ENCODE data around the gene TCAF1. TPM values are rescaled to one million over a fixed set of nuclear protein-coding genes. Genes with fewer than 3 reads are reported as not detected.

The TCAF1 gene, protein sequence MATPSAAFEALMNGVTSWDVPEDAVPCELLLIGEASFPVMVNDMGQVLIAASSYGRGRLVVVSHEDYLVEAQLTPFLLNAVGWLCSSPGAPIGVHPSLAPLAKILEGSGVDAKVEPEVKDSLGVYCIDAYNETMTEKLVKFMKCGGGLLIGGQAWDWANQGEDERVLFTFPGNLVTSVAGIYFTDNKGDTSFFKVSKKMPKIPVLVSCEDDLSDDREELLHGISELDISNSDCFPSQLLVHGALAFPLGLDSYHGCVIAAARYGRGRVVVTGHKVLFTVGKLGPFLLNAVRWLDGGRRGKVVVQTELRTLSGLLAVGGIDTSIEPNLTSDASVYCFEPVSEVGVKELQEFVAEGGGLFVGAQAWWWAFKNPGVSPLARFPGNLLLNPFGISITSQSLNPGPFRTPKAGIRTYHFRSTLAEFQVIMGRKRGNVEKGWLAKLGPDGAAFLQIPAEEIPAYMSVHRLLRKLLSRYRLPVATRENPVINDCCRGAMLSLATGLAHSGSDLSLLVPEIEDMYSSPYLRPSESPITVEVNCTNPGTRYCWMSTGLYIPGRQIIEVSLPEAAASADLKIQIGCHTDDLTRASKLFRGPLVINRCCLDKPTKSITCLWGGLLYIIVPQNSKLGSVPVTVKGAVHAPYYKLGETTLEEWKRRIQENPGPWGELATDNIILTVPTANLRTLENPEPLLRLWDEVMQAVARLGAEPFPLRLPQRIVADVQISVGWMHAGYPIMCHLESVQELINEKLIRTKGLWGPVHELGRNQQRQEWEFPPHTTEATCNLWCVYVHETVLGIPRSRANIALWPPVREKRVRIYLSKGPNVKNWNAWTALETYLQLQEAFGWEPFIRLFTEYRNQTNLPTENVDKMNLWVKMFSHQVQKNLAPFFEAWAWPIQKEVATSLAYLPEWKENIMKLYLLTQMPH
- 18.4 and 22.7 TPM in 2 replicates for total RNA-seq

DNA sequence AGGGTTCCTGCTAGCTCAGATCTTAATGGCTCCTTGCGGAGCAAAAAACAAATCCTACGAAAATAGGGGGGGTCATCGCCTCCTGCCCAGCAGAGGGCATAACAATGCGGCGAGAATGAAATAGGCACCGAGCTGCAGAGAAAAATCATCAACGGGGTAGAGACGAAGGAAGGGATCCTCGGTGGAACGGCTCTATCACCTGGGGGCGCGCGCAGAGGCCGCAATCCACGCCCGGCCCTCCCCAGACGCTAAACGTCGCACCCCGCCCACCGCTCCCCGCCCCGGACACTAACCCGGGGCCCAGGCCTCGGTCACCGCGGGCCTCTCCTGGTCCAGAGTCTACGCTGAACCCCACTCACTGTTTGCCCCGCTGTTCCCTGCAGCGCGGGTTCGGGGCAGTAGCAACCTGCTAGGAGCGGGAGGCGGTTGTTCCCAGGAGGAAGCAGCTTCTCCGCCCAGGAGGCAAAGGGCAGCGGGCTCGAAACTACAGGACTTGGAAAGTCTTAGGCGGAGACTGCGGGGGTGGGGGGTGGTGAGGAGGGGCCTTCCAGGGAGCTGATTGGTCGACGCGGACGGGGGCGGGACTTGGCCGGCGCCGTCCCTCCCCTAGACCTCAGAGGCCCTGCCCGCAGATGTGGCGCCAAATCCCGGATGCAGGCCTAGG lies at the start of gene TCAF1:
TCAF1 (minus strand) TSS at position 509 of the 664 bp plus-strand sequence. CDS start 25,568 bp downstream, outside the sequence.
- peaks cover 12% of the 10 kb centered on the region for H3K36me3 Mint-ChIP-seq (ENCODE audit: low read depth)
- peak; percentile 79 for DNase-seq (ENCODE audit: low spot score)
- intact Hi-C loops (cut with micrococcal nuclease): loop anchor here (1.0 to 5.0 kb wide), 2 partner anchors 8 to 226 kb away; no protein-coding TSS in a partner anchor
- H3K9me3 Mint-ChIP-seq: no peaks in the 10 kb centered on the region
- peak within 1 kb of the TSS; percentile 78 for H3K27ac Mint-ChIP-seq
- no peaks in the 10 kb centered on the region for H3K27me3 Mint-ChIP-seq (ENCODE audit: low read depth)
- peak within 1 kb of the TSS; percentile 94 for H3K4me3 Mint-ChIP-seq (ENCODE audit: low read depth)
- H3K4me1 Mint-ChIP-seq (ENCODE audit: low read depth): peaks cover 23% of the 10 kb centered on the region

DNA sequence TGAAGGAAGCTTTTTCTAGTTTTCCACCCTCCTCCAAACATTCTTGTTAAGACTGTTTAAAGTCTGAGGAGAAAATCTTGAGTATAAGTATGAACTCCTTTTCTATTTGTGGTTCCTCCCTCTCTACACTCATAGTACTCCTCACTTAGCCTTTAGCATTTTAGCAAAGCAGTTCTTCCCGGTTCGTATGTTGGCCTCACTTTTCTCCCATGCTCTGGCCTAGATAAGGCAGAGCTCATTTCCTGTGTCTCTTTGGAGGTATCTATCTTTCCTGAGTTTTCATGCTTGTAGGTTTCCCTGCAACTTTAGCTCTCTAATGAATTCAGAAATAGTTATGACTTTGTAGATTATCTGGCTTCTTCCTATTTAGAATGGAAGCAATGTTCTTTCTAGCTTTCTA lies 46.8 kb upstream of the TCAF1 start:
- H3K27ac Mint-ChIP-seq: no peak overlapping the region
- no peaks in the 10 kb centered on the region for H3K4me1 Mint-ChIP-seq (ENCODE audit: low read depth)
- H3K27me3 Mint-ChIP-seq (ENCODE audit: low read depth): peaks cover 20% of the 10 kb centered on the region
- H3K36me3 Mint-ChIP-seq (ENCODE audit: low read depth): no peaks in the 10 kb centered on the region
- intact Hi-C loops (cut with micrococcal nuclease): no loop called here
- no peak for DNase-seq (ENCODE audit: low spot score)
- no peak overlapping the region for H3K4me3 Mint-ChIP-seq (ENCODE audit: low read depth)
- no peaks in the 10 kb centered on the region for H3K9me3 Mint-ChIP-seq

DNA sequence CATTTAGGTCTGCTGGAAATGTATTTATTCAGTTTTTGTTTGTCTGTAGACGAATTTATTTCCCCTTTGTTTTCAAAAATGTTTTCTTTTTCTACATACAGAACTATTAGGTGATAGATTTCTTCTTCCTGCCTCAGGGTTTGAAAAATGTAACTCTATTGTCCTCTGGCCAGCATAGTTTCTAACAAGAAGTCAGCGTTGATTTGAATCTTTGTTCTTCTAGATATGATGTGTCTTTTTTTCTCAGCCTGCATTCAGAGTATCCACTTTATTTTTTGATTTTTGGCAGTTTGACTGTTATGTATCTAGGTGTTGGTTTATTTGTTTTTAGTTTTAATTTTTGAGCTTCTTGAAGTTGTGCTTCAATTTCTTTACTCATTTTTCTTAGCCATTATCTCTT lies 45.1 kb upstream of the TCAF1 start:
- Mint-ChIP-seq H3K4me3 (ENCODE audit: low read depth) (no peak overlapping the region), H3K4me1 (ENCODE audit: low read depth) (no peaks in the 10 kb centered on the region), H3K36me3 (ENCODE audit: low read depth) (no peaks in the 10 kb centered on the region), H3K27ac (no peak overlapping the region), H3K9me3 (no peaks in the 10 kb centered on the region), H3K27me3 (ENCODE audit: low read depth) (peaks cover 22% of the 10 kb centered on the region)
- intact Hi-C loops (cut with micrococcal nuclease): no loop called here
- no peak for DNase-seq (ENCODE audit: low spot score)

- intact Hi-C loops (cut with micrococcal nuclease): no loop called here
- Mint-ChIP-seq H3K9me3 (no peaks in the 10 kb centered on the region), H3K4me3 (ENCODE audit: low read depth) (no peak overlapping the region), H3K27ac (no peak overlapping the region), H3K4me1 (ENCODE audit: low read depth) (no peaks in the 10 kb centered on the region), H3K36me3 (ENCODE audit: low read depth) (no peaks in the 10 kb centered on the region), H3K27me3 (ENCODE audit: low read depth) (peaks cover 26% of the 10 kb centered on the region)
- no peak for DNase-seq (ENCODE audit: low spot score)
These were observed 43.4 kb upstream of the TCAF1 start for GRCh38 chr7:143945423-143945822.

- Mint-ChIP-seq H3K4me1 (ENCODE audit: low read depth) (no peaks in the 10 kb centered on the region), H3K36me3 (ENCODE audit: low read depth) (no peaks in the 10 kb centered on the region), H3K27ac (no peak overlapping the region), H3K9me3 (no peaks in the 10 kb centered on the region), H3K27me3 (ENCODE audit: low read depth) (peaks cover 6% of the 10 kb centered on the region), H3K4me3 (ENCODE audit: low read depth) (no peak overlapping the region)
- no peak for DNase-seq (ENCODE audit: low spot score)
- intact Hi-C loops (cut with micrococcal nuclease): no loop called here
These were observed 36.6 kb upstream of the TCAF1 start for GRCh38 chr7:143938379-143939243.

GRCh38 chr7:143936087-143937009 lies 34.4 kb upstream of the TCAF1 start:
- H3K9me3 Mint-ChIP-seq: no peaks in the 10 kb centered on the region
- intact Hi-C loops (cut with micrococcal nuclease): no loop called here
- no peaks in the 10 kb centered on the region for H3K36me3 Mint-ChIP-seq (ENCODE audit: low read depth)
- DNase-seq (ENCODE audit: low spot score): no peak
- H3K4me3 Mint-ChIP-seq (ENCODE audit: low read depth): no peak overlapping the region
- H3K27ac Mint-ChIP-seq: no peak overlapping the region
- peaks cover 2% of the 10 kb centered on the region for H3K27me3 Mint-ChIP-seq (ENCODE audit: low read depth)
- H3K4me1 Mint-ChIP-seq (ENCODE audit: low read depth): peaks cover 6% of the 10 kb centered on the region

GRCh38 chr7:143934526-143935325 lies 32.8 kb upstream of the TCAF1 start, which contains the start of gene OR2F2:
Gene OR2F2, plus strand, starts transcription at chr7:143935233. Its CDS starts 0 bp downstream, at chr7:143935233.
- H3K9me3 Mint-ChIP-seq: no peaks in the 10 kb centered on the region
- H3K4me1 Mint-ChIP-seq (ENCODE audit: low read depth): peaks cover 8% of the 10 kb centered on the region
- intact Hi-C loops (cut with micrococcal nuclease): no loop called here
- H3K36me3 Mint-ChIP-seq (ENCODE audit: low read depth): no peaks in the 10 kb centered on the region
- no peak for DNase-seq (ENCODE audit: low spot score)
- H3K27ac Mint-ChIP-seq: no peak within 1 kb of the TSS
- peaks cover 2% of the 10 kb centered on the region for H3K27me3 Mint-ChIP-seq (ENCODE audit: low read depth)
- no peak within 1 kb of the TSS for H3K4me3 Mint-ChIP-seq (ENCODE audit: low read depth)

GRCh38 chr7:143931739-143932138 lies 29.8 kb upstream of the TCAF1 start:
- no peak overlapping the region for H3K27ac Mint-ChIP-seq
- H3K36me3 Mint-ChIP-seq (ENCODE audit: low read depth): no peaks in the 10 kb centered on the region
- H3K4me1 Mint-ChIP-seq (ENCODE audit: low read depth): peaks cover 17% of the 10 kb centered on the region

GRCh38 chr7:143929224-143929920 lies 27.4 kb upstream of the TCAF1 start:
- H3K4me3 Mint-ChIP-seq (ENCODE audit: low read depth): no peak overlapping the region
- DNase-seq (ENCODE audit: low spot score): no peak
- intact Hi-C loops (cut with micrococcal nuclease): loop anchor here (2.0 to 10.0 kb wide), 2 partner anchors 23 to 95 kb away; no protein-coding TSS in a partner anchor
- H3K4me1 Mint-ChIP-seq (ENCODE audit: low read depth): peaks cover 17% of the 10 kb centered on the region
- H3K9me3 Mint-ChIP-seq: no peaks in the 10 kb centered on the region
- H3K27me3 Mint-ChIP-seq (ENCODE audit: low read depth): peaks cover 7% of the 10 kb centered on the region
- H3K27ac Mint-ChIP-seq: no peak overlapping the region
- H3K36me3 Mint-ChIP-seq (ENCODE audit: low read depth): no peaks in the 10 kb centered on the region

More at GRCh38 chr7:143931739-143932138, 29.8 kb upstream of the TCAF1 start:
- intact Hi-C loops (cut with micrococcal nuclease): no loop called here
- Mint-ChIP-seq H3K9me3 (no peaks in the 10 kb centered on the region), H3K27me3 (ENCODE audit: low read depth) (peaks cover 2% of the 10 kb centered on the region), H3K4me3 (ENCODE audit: low read depth) (no peak overlapping the region)
- DNase-seq (ENCODE audit: low spot score): no peak

- no peak overlapping the region for H3K4me3 Mint-ChIP-seq (ENCODE audit: low read depth)
- no peak for DNase-seq (ENCODE audit: low spot score)
- H3K27me3 Mint-ChIP-seq (ENCODE audit: low read depth): peaks cover 21% of the 10 kb centered on the region
- intact Hi-C loops (cut with micrococcal nuclease): loop anchor here (10.0 kb wide), 1 partner anchor 100 kb away; no protein-coding TSS in a partner anchor
- H3K4me1 Mint-ChIP-seq (ENCODE audit: low read depth): peaks cover 9% of the 10 kb centered on the region
- no peaks in the 10 kb centered on the region for H3K36me3 Mint-ChIP-seq (ENCODE audit: low read depth)
- no peaks in the 10 kb centered on the region for H3K9me3 Mint-ChIP-seq
- H3K27ac Mint-ChIP-seq: no peak overlapping the region
These were observed 22.9 kb upstream of the TCAF1 start for GRCh38 chr7:143924851-143925250.

Measured in activated T-helper 2 cell treated with anti-CD3 and anti-CD28 coated beads, Interferon-gamma antibody, Interleukin-2, Interleukin-4, amounts not matched to agents 10 μg/mL and 5 μg/mL and 100 μg/mL, durations not matched to agents 14 hours and 24 hours and 36 hours (primary cell).